Endothelial cell of umbilical vein (primary cell): ENCODE measurements around the gene PCF11. TPM values are rescaled to one million over a fixed set of nuclear protein-coding genes. Genes with fewer than 3 reads are reported as not detected.

ENCODE experiments used
- BruUV-seq: library from RNA; stranded (reverse); fragments of 400-500 nt; replicated peaks from 2 replicates; lab custom pipeline; 2021; lab: Mats Ljungman, UMichigan
- CTCF ChIA-PET: fragments of 300-600, 350-600 bp; sonication (Branson Sonifier 250); formaldehyde crosslinking; loops from one replicate; lab custom pipeline; 2021; ENCODE audit warnings: antibody characterized with exemption, inconsistent platforms; lab: Charles Lee
- POLR2A ChIA-PET: fragments of 300-600, 350-600 bp; sonication (Branson Sonifier 250); formaldehyde crosslinking; loops from one replicate; lab custom pipeline; 2021; ENCODE audit warnings: antibody characterized with exemption, inconsistent platforms; lab: Charles Lee
- DNase-seq: peaks from one replicate; pipeline ENCODE4 v3.0.0-alpha.2; 2011; ENCODE audit warnings: low read depth, low spot score
- FAIRE-seq: peaks from 2 replicates; lab custom pipeline; 2011; peaks lifted over from hg19 to GRCh38; lab: Jason Lieb, UNC
- H2AFZ ChIP-seq: 2 replicates; pipeline ENCODE4 v1.6.0; 2012; ENCODE audit warnings: low read depth, low read length, control low read depth, inconsistent platforms
- H3K27ac ChIP-seq: 2 replicates; pipeline ENCODE4 v1.5.1; 2011; ENCODE audit warnings: low read depth, mild to moderate bottlenecking, control low read depth, low read length, moderate library complexity; ENCODE audit not compliant: insufficient read depth
- H3K27me3 ChIP-seq, 2 experiments: 2 replicates each; pipeline versions ENCODE4 v1.6.0 to v1.6.1; 2011; ENCODE audit warnings: low read length in 2 of 2, mixed read lengths in 1 of 2; ENCODE audit not compliant: control insufficient read depth in 2 of 2, insufficient read depth in 2 of 2
- H3K36me3 ChIP-seq, 2 experiments: 2 replicates in 1 of 2; 3 replicates in 1 of 2; pipeline ENCODE4 v1.5.1; 2011; ENCODE audit warnings: low read length in 2 of 2, mild to moderate bottlenecking in 1 of 2, moderate library complexity in 1 of 2; ENCODE audit not compliant: control insufficient read depth in 2 of 2, insufficient read depth in 2 of 2; ENCODE audit errors: extremely low read depth in 1 of 2
- H3K4me1 ChIP-seq: 3 replicates; pipeline ENCODE4 v1.5.1; 2011; ENCODE audit warnings: mild to moderate bottlenecking, low read length; ENCODE audit not compliant: control insufficient read depth, insufficient read depth; ENCODE audit errors: extremely low read depth
- H3K4me2 ChIP-seq: 2 replicates; pipeline ENCODE4 v1.6.1; 2011; ENCODE audit warnings: low read length, control low read depth, mixed read lengths; ENCODE audit not compliant: insufficient read depth
- H3K4me3 ChIP-seq, 3 experiments: fragments of 200-600 bp in 1 of 3; sonication (generic), shearing (Covaris generic) in 1 of 3; replicated peaks in 1 of 3; 2 replicates each; pipeline ENCODE4 v1.5.1; 2011 to 2016; ENCODE audit warnings: control low read depth in 3 of 3, low read length in 3 of 3, mild to moderate bottlenecking in 2 of 3, inconsistent platforms in 1 of 3, low read depth in 1 of 3, moderate library complexity in 1 of 3; ENCODE audit not compliant: insufficient read depth in 1 of 3
- H3K79me2 ChIP-seq: 2 replicates; pipeline ENCODE4 v1.6.0; 2012; ENCODE audit warnings: low read length, inconsistent platforms; ENCODE audit not compliant: control insufficient read depth, insufficient read depth
- H3K9ac ChIP-seq: replicated peaks from 2 replicates; pipeline ENCODE3; 2011; ENCODE audit warnings: low read length, control low read depth; ENCODE audit not compliant: insufficient read depth; ENCODE audit errors: extremely low read depth
- H3K9me1 ChIP-seq: replicated peaks from 3 replicates; pipeline ENCODE4 v1.6.0; 2011; ENCODE audit warnings: mild to moderate bottlenecking, low read length; ENCODE audit not compliant: control insufficient read depth, insufficient read depth; ENCODE audit errors: extremely low read depth
- H3K9me3 ChIP-seq: replicated peaks from 2 replicates; pipeline ENCODE4 v1.5.1; 2012; ENCODE audit warnings: low read length, inconsistent platforms; ENCODE audit not compliant: control insufficient read depth, insufficient read depth
- H4K20me1 ChIP-seq: replicated peaks from 2 replicates; pipeline ENCODE3; 2011; ENCODE audit warnings: mild to moderate bottlenecking, low read length; ENCODE audit not compliant: control insufficient read depth, insufficient read depth; ENCODE audit errors: extremely low read depth
- CTCF ChIP-seq, 2 donors: IDR thresholded peaks; 1 replicate in 1 of 2; 2 replicates in 1 of 2; pipeline ENCODE4 v1.5.1; 2011; ENCODE audit warnings: low read length in 2 of 2, mild to moderate bottlenecking in 2 of 2, moderate library complexity in 2 of 2, control low read depth in 1 of 2, inconsistent platforms in 1 of 2, low read depth in 1 of 2; ENCODE audit not compliant: insufficient read depth in 1 of 2; ENCODE audit errors: extremely low read depth in 1 of 2
- EZH2 ChIP-seq: IDR thresholded peaks from 2 replicates; pipeline ENCODE4 v1.6.1; 2012; ENCODE audit warnings: borderline replicate concordance, low read depth, mild to moderate bottlenecking, moderate library complexity, low read length, inconsistent platforms; ENCODE audit not compliant: severe bottlenecking
- FOS ChIP-seq: IDR thresholded peaks from 2 replicates; pipeline ENCODE4 v1.6.1; 2011; ENCODE audit warnings: mild to moderate bottlenecking, low read length, moderate library complexity, borderline replicate concordance; ENCODE audit not compliant: insufficient read depth
- GATA2 ChIP-seq: IDR thresholded peaks from 2 replicates; pipeline ENCODE4 v1.7.0; 2011; ENCODE audit warnings: low read depth, mild to moderate bottlenecking, moderate library complexity, mixed read lengths, low read length; ENCODE audit not compliant: insufficient read length, insufficient read depth
- JUN ChIP-seq: IDR thresholded peaks from 2 replicates; pipeline ENCODE4 v1.6.1; 2011; ENCODE audit warnings: borderline replicate concordance, low read depth; ENCODE audit not compliant: insufficient read length, insufficient read depth
- MAX ChIP-seq: IDR thresholded peaks from 2 replicates; pipeline ENCODE4 v1.6.1; 2011; ENCODE audit not compliant: insufficient read depth, insufficient read length
- MYC ChIP-seq: IDR thresholded peaks from one replicate; pipeline ENCODE4 v1.6.1; 2011; ENCODE audit warnings: mild to moderate bottlenecking, low read depth, low read length
- POLR2A ChIP-seq: IDR thresholded peaks from 2 replicates; pipeline ENCODE4 v1.6.1; 2012; ENCODE audit warnings: low read depth, mild to moderate bottlenecking, control low read depth, low read length
- POLR2AphosphoS5 ChIP-seq: IDR thresholded peaks from 2 replicates; pipeline ENCODE4 v1.6.1; 2012; ENCODE audit warnings: low read depth, mild to moderate bottlenecking, control low read depth, low read length, moderate library complexity; ENCODE audit not compliant: insufficient read depth
- dilution Hi-C: fragments of 300-500 bp; cut with MboI; formaldehyde crosslinking; loops from one replicate; pipeline ENCODE4 v1.15.0; 2019; ENCODE audit warnings: low sequenced_read_pairs; ENCODE audit not compliant: extremely low pct_ligation_motif_present
- intact Hi-C: fragments of 100-400 bp; cut with micrococcal nuclease; formaldehyde crosslinking; loops from one replicate; pipeline ENCODE4 v1.10.0; 2022
- polyA plus RNA-seq, 4 experiments: library from polyadenylated mRNA; depleted of rRNA in 3 of 4; stranded (reverse) in 3 of 4; unstranded in 1 of 4; fragments of >200 nt; gene quantifications; 2 replicates each; pipeline versions ENCODE4 v1.2.1 to v1.2.3, GENCODE V29; 2011 to 2012; ENCODE audit warnings: missing spikeins in 1 of 4
- total RNA-seq: library from RNA; stranded (reverse); gene quantifications from 2 replicates; pipeline ENCODE4 v1.2.3, GENCODE V29; 2021

The PCF11 gene
- total and polyA plus RNA-seq, 2 donors (not counting 3 experiments of a cell fraction or from before 2014, with no cell fraction given), result 38.0 to 51.2 TPM

- H2AFZ ChIP-seq, result no peak overlapping the region
- CTCF ChIA-PET, result interaction anchor here (1.0 kb wide), 1 partner anchor 11 kb away, joined by 3 read pairs; no protein-coding TSS in a partner anchor
- no peak overlapping the region for H3K9ac ChIP-seq
- intact Hi-C loops (no loop called here), dilution Hi-C loops (no loop called here)
- no peaks in the 10 kb centered on the region for H3K79me2 ChIP-seq
- DNase-seq (no peak), FAIRE-seq (no peak)
- no peak overlapping the region for H3K27ac ChIP-seq
- no peak overlapping the region for H3K4me3 ChIP-seq
- no peaks in the 10 kb centered on the region for H3K4me1 ChIP-seq
- H3K4me2 ChIP-seq, result no peak overlapping the region
- no peaks in the 10 kb centered on the region for H3K9me1 ChIP-seq
- no TSS peak for BruUV-seq
- no peaks in the 10 kb centered on the region for H4K20me1 ChIP-seq
- TF ChIP-seq JUN, result no peak
- no peak for TF ChIP-seq EZH2
- no peak for TF ChIP-seq POLR2A
- TF ChIP-seq GATA2, result no peak
- TF ChIP-seq FOS, result no peak
- TF ChIP-seq MYC, result no peak
- TF ChIP-seq POLR2AphosphoS5, result no peak
- TF ChIP-seq CTCF (IDR thresholded peaks at IDR 0.05; ENCODE audit: extremely low read depth in 1 of 2, insufficient read depth in 1 of 2, low read depth in 1 of 2, low read length in 2 of 2), result no peak
- TF ChIP-seq MAX, result no peak
- no peaks in the 10 kb centered on the region for H3K9me3 ChIP-seq
- H3K27me3 ChIP-seq, result no peaks in the 10 kb centered on the region
- no peaks in the 10 kb centered on the region for H3K36me3 ChIP-seq
- POLR2A ChIA-PET, result no interaction called here
These were observed 16.1 kb upstream of the PCF11 start for GRCh38 chr11:83140691-83141455.
